Neural cell (in vitro differentiated cells): ENCODE data around the gene SLC17A9. TPM values are rescaled to one million over a fixed set of nuclear protein-coding genes. Genes with fewer than 3 reads are reported as not detected.

Source experiments
- H2AFZ ChIP-seq: fragments of 200-600, 300-800 bp; sonication (generic), shearing (Covaris generic); 2 replicates; pipeline ENCODE4 v1.6.0; 2014; ENCODE audit warnings: low read depth, mild to moderate bottlenecking, antibody characterized with exemption, low read length, moderate library complexity
- H3F3A ChIP-seq: fragments of 200-600 bp; shearing (Covaris generic); 2 replicates; pipeline ENCODE4 v1.6.1; 2016; ENCODE audit warnings: mild to moderate bottlenecking, moderate library complexity, mixed read lengths, antibody characterized with exemption, low read length; ENCODE audit not compliant: insufficient read depth, poor library complexity, severe bottlenecking
- H3K27ac ChIP-seq: fragments of 200-600, 300-800 bp; sonication (generic), shearing (Covaris generic); 2 replicates; pipeline ENCODE4 v1.5.1; 2014; ENCODE audit warnings: mild to moderate bottlenecking, low read length, moderate library complexity
- H3K27me3 ChIP-seq: fragments of 300-800, 200-600 bp; sonication (generic), shearing (Covaris generic); 2 replicates; pipeline ENCODE4 v1.6.0; 2014; ENCODE audit warnings: mild to moderate bottlenecking, low read depth, low read length, moderate library complexity; ENCODE audit not compliant: insufficient read depth
- H3K36me3 ChIP-seq: fragments of 300-800, 200-600 bp; sonication (generic), shearing (Covaris generic); 2 replicates; pipeline ENCODE4 v1.5.1; 2014; ENCODE audit warnings: mild to moderate bottlenecking, antibody characterized with exemption, low read length, moderate library complexity; ENCODE audit not compliant: insufficient read depth
- H3K4me2 ChIP-seq: fragments of 300-800, 200-600 bp; sonication (generic), shearing (Covaris generic); 2 replicates; pipeline ENCODE4 v1.6.0; 2014; ENCODE audit warnings: mild to moderate bottlenecking, low read length
- H3K4me3 ChIP-seq: fragments of 300-800, 200-600 bp; sonication (generic), shearing (Covaris generic); 2 replicates; pipeline ENCODE4 v1.5.1; 2014; ENCODE audit warnings: mild to moderate bottlenecking, low read length, moderate library complexity
- H3K79me2 ChIP-seq: fragments of 200-600 bp; shearing (Covaris generic); replicated peaks from 2 replicates; pipeline ENCODE4 v1.6.0; 2014; ENCODE audit warnings: mild to moderate bottlenecking, low read length, moderate library complexity; ENCODE audit not compliant: insufficient read depth
- H3K9ac ChIP-seq: fragments of 300-800, 200-600 bp; sonication (generic), shearing (Covaris generic); 2 replicates; pipeline ENCODE4 v1.6.1; 2016; ENCODE audit warnings: mild to moderate bottlenecking, low read length, mixed read lengths
- H3K9me2 ChIP-seq: fragments of 200-600 bp; shearing (Covaris generic); 2 replicates; pipeline ENCODE4 v1.6.1; 2016; ENCODE audit warnings: mild to moderate bottlenecking, low read length, mixed read lengths; ENCODE audit not compliant: insufficient read depth
- H3K9me3 ChIP-seq: fragments of 200-600, 300-800 bp; sonication (generic), shearing (Covaris generic); 2 replicates; pipeline ENCODE4 v1.6.1; 2016; ENCODE audit warnings: mild to moderate bottlenecking, mixed run types, low read length, moderate library complexity, mixed read lengths
- H4K20me1 ChIP-seq: fragments of 200-600 bp; shearing (Covaris generic); 2 replicates; pipeline ENCODE4 v1.6.1; 2016; ENCODE audit warnings: mild to moderate bottlenecking, mixed run types; ENCODE audit not compliant: insufficient read depth
- EP300 ChIP-seq: fragments of 450-650 bp; conservative IDR thresholded peaks from 2 replicates; pipeline ENCODE4 v1.6.1; 2014; ENCODE audit warnings: antibody characterized with exemption, mild to moderate bottlenecking, moderate library complexity; ENCODE audit not compliant: poor library complexity, severe bottlenecking
- EZH2 ChIP-seq: fragments of 200-600, 300-800 bp; shearing (Covaris generic), sonication (generic); IDR thresholded peaks from 2 replicates; pipeline ENCODE4 v1.6.1; 2014; ENCODE audit warnings: antibody characterized with exemption, low read length, borderline replicate concordance, mild to moderate bottlenecking; ENCODE audit not compliant: insufficient read depth, poor library complexity, severe bottlenecking
- MXI1 ChIP-seq: fragments of 450-650 bp; conservative IDR thresholded peaks from 2 replicates; pipeline ENCODE4 v1.6.1; 2014; ENCODE audit warnings: antibody characterized with exemption, mild to moderate bottlenecking; ENCODE audit not compliant: poor library complexity, severe bottlenecking
- POLR2AphosphoS5 ChIP-seq: IDR thresholded peaks from 2 replicates; pipeline ENCODE4 v1.6.1; 2012
- RAD21 ChIP-seq: fragments of 450-650 bp; conservative IDR thresholded peaks from 2 replicates; pipeline ENCODE4 v1.6.1; 2014; ENCODE audit warnings: antibody characterized with exemption, mild to moderate bottlenecking, moderate library complexity
- SMC3 ChIP-seq: fragments of 450-650 bp; conservative IDR thresholded peaks from 2 replicates; pipeline ENCODE4 v1.6.1; 2014; ENCODE audit warnings: antibody characterized with exemption, mild to moderate bottlenecking, moderate library complexity; ENCODE audit not compliant: poor library complexity
- TAF1 ChIP-seq: IDR thresholded peaks from 2 replicates; pipeline ENCODE4 v1.6.1; 2012; ENCODE audit warnings: low read depth
- polyA plus RNA-seq: library from polyadenylated mRNA; depleted of rRNA; stranded (reverse); fragments of >200 nt; gene quantifications from 2 replicates; pipeline ENCODE4 v1.2.3, GENCODE V29; 2014
- TF ChIP-seq, protein P1 (sequence below): IDR thresholded peaks from 2 replicates; pipeline ENCODE4 v1.6.1; 2012; ENCODE audit warnings: borderline replicate concordance
- TF ChIP-seq, protein P2 (sequence below): fragments of 450-650 bp; IDR thresholded peaks from 2 replicates; pipeline ENCODE4 v1.5.1; 2014; ENCODE audit warnings: antibody characterized with exemption, mild to moderate bottlenecking, moderate library complexity; ENCODE audit not compliant: poor library complexity, severe bottlenecking

Gene SLC17A9
- polyA plus RNA-seq, 1 donor from 2014 or later, result not detected

DNA sequence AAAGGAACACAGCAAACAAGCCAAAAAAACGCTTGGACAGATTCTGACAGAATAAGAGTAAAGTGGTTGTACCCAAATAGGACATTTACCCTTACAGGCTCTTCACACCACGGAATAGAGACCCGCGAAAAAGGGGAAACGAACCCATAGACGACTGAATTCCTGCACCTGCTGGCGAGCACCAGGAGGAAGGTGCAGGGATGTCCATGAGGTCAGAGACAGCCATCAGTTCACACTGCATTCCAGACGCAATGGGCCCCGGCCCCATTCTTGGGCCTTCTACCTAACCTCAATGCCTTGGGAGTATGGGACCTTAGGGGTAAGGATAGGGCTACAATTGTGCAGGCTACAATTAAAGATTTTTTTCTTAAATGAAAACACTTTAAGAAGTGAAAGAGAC is 21.0 kb upstream of the SLC17A9 start:
- H3K27me3 ChIP-seq, result no peaks in the 10 kb centered on the region
- no peak overlapping the region for H2AFZ ChIP-seq
- no peak overlapping the region for H3K9ac ChIP-seq
- H4K20me1 ChIP-seq, result no peaks in the 10 kb centered on the region
- H3F3A ChIP-seq, result no peaks in the 10 kb centered on the region
- no peak overlapping the region for H3K4me3 ChIP-seq
- no peak overlapping the region for H3K4me2 ChIP-seq
- H3K9me3 ChIP-seq, result no peaks in the 10 kb centered on the region
- no peak overlapping the region for H3K27ac ChIP-seq
- no peaks in the 10 kb centered on the region for H3K9me2 ChIP-seq
- H3K36me3 ChIP-seq, result no peaks in the 10 kb centered on the region
- TF ChIP-seq EP300, result no peak
- TF ChIP-seq POLR2AphosphoS5, result no peak
- TF ChIP-seq EZH2, result no peak
- TF ChIP-seq MXI1, result no peak
- TF ChIP-seq TAF1, result no peak
- TF ChIP-seq SMC3, result no peak
- TF ChIP-seq, protein P1, sequence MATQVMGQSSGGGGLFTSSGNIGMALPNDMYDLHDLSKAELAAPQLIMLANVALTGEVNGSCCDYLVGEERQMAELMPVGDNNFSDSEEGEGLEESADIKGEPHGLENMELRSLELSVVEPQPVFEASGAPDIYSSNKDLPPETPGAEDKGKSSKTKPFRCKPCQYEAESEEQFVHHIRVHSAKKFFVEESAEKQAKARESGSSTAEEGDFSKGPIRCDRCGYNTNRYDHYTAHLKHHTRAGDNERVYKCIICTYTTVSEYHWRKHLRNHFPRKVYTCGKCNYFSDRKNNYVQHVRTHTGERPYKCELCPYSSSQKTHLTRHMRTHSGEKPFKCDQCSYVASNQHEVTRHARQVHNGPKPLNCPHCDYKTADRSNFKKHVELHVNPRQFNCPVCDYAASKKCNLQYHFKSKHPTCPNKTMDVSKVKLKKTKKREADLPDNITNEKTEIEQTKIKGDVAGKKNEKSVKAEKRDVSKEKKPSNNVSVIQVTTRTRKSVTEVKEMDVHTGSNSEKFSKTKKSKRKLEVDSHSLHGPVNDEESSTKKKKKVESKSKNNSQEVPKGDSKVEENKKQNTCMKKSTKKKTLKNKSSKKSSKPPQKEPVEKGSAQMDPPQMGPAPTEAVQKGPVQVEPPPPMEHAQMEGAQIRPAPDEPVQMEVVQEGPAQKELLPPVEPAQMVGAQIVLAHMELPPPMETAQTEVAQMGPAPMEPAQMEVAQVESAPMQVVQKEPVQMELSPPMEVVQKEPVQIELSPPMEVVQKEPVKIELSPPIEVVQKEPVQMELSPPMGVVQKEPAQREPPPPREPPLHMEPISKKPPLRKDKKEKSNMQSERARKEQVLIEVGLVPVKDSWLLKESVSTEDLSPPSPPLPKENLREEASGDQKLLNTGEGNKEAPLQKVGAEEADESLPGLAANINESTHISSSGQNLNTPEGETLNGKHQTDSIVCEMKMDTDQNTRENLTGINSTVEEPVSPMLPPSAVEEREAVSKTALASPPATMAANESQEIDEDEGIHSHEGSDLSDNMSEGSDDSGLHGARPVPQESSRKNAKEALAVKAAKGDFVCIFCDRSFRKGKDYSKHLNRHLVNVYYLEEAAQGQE, result no peak
- H3K79me2 ChIP-seq, result peaks cover 92% of the 10 kb centered on the region

DNA sequence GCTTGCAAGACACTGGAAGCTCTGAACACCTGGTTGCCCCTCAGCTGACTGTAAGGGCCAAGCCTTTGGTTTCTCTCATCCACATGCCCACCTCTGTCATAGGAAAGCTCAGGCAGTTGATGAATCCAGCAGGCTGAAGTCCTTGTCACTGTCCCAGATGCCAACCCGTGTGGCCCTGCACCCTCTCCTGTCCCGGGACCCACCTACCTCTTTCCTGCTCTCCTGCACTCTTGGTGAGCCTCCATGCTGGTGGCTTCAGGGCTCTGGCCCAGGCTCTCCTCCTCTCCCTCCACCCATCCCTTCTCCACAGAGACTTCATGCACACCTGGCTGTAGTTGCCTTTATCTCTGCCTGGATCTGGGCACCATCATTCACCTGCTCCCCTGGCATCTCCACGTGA is 18.5 kb upstream of the SLC17A9 start:
- Histone ChIP-seq H3K9ac (no peak overlapping the region), H3K36me3 (no peaks in the 10 kb centered on the region), H3K27me3 (no peaks in the 10 kb centered on the region), H3K9me2 (no peaks in the 10 kb centered on the region), H2AFZ (no peak overlapping the region), H3K4me3 (no peak overlapping the region), H3F3A (no peaks in the 10 kb centered on the region), H3K27ac (no peak overlapping the region), H3K79me2 (peaks cover 81% of the 10 kb centered on the region), H3K9me3 (no peaks in the 10 kb centered on the region), H3K4me2 (no peak overlapping the region), H4K20me1 (no peaks in the 10 kb centered on the region)
- TF ChIP-seq SMC3 (no peak), EP300 (no peak), TAF1 (no peak), RAD21 (no peak)
- TF ChIP-seq, protein P1, result no peak
- TF ChIP-seq, protein P2, sequence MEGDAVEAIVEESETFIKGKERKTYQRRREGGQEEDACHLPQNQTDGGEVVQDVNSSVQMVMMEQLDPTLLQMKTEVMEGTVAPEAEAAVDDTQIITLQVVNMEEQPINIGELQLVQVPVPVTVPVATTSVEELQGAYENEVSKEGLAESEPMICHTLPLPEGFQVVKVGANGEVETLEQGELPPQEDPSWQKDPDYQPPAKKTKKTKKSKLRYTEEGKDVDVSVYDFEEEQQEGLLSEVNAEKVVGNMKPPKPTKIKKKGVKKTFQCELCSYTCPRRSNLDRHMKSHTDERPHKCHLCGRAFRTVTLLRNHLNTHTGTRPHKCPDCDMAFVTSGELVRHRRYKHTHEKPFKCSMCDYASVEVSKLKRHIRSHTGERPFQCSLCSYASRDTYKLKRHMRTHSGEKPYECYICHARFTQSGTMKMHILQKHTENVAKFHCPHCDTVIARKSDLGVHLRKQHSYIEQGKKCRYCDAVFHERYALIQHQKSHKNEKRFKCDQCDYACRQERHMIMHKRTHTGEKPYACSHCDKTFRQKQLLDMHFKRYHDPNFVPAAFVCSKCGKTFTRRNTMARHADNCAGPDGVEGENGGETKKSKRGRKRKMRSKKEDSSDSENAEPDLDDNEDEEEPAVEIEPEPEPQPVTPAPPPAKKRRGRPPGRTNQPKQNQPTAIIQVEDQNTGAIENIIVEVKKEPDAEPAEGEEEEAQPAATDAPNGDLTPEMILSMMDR, result no peak
